Liver (tissue), 9 donors: ENCODE results near the gene ACSBG1. TPM values are rescaled to one million over a fixed set of nuclear protein-coding genes. Genes with fewer than 3 reads are reported as not detected.

Experiments
- DNase-seq: peaks from one replicate; pipeline ENCODE4 v3.0.0-alpha.2; 2017; ENCODE audit warnings: low spot score
- H3K27ac ChIP-seq, 2 donors: one replicate each; pipeline ENCODE4 v1.7.0; 2013; ENCODE audit warnings: inconsistent platforms in 2 of 2, low read length in 2 of 2, control low read depth in 1 of 2, low read depth in 1 of 2, mild to moderate bottlenecking in 1 of 2
- H3K27me3 ChIP-seq, 4 donors: one replicate each; pipeline versions ENCODE4 v1.6.1 to v1.7.0; 2013; ENCODE audit warnings: low read length in 3 of 4, inconsistent platforms in 1 of 4, mild to moderate bottlenecking in 1 of 4, moderate library complexity in 1 of 4; ENCODE audit not compliant: control insufficient read depth in 4 of 4, insufficient read depth in 4 of 4
- H3K36me3 ChIP-seq, 4 donors: one replicate each; pipeline versions ENCODE4 v1.6.1 to v1.7.0; 2013; ENCODE audit warnings: low read length in 3 of 4, mild to moderate bottlenecking in 3 of 4, low read depth in 1 of 4, moderate library complexity in 1 of 4; ENCODE audit not compliant: control insufficient read depth in 4 of 4, insufficient read depth in 3 of 4
- H3K4me1 ChIP-seq, 4 donors: one replicate each; pipeline versions ENCODE4 v1.6.1 to v1.7.0; 2013; ENCODE audit warnings: low read length in 3 of 4, mild to moderate bottlenecking in 3 of 4, moderate library complexity in 1 of 4; ENCODE audit not compliant: control insufficient read depth in 4 of 4, insufficient read depth in 4 of 4
- H3K4me3 ChIP-seq, 3 donors: one replicate each; pipeline versions ENCODE4 v1.6.1 to v1.7.0; 2013; ENCODE audit warnings: low read length in 3 of 3, control low read depth in 1 of 3, low read depth in 1 of 3, mild to moderate bottlenecking in 1 of 3
- H3K9ac ChIP-seq, 2 donors: one replicate each; pipeline ENCODE4 v1.7.0; 2013; ENCODE audit warnings: low read length in 2 of 2, mild to moderate bottlenecking in 2 of 2, moderate library complexity in 2 of 2, control low read depth in 1 of 2, low read depth in 1 of 2
- H3K9me3 ChIP-seq, 4 donors: one replicate each; pipeline versions ENCODE4 v1.6.1 to v1.7.0; 2013; ENCODE audit warnings: low read length in 3 of 4; ENCODE audit not compliant: control insufficient read depth in 4 of 4
- EGR1 ChIP-seq, 2 donors: IDR thresholded peaks; 2 replicates each; pipeline ENCODE4 v1.6.1; 2016 to 2018; ENCODE audit warnings: antibody characterized with exemption in 2 of 2, low read depth in 2 of 2
- FOXA1 ChIP-seq: IDR thresholded peaks from 2 replicates; pipeline ENCODE4 v1.6.1; 2016; ENCODE audit warnings: antibody characterized with exemption
- GABPA ChIP-seq, 2 donors: IDR thresholded peaks in 1 of 2; conservative IDR thresholded peaks in 1 of 2; 2 replicates each; pipeline ENCODE4 v1.6.1; 2016; ENCODE audit warnings: antibody characterized with exemption in 2 of 2, mild to moderate bottlenecking in 1 of 2, moderate library complexity in 1 of 2
- HNF4A ChIP-seq, 2 donors: conservative IDR thresholded peaks; 2 replicates each; pipeline ENCODE4 v1.6.1; 2016; ENCODE audit warnings: antibody characterized with exemption in 2 of 2, mild to moderate bottlenecking in 2 of 2
- HNF4G ChIP-seq: IDR thresholded peaks from 2 replicates; pipeline ENCODE4 v1.6.1; 2016; ENCODE audit warnings: antibody characterized with exemption
- JUND ChIP-seq, 2 donors: IDR thresholded peaks; 2 replicates each; pipeline ENCODE4 v1.6.1; 2016; ENCODE audit warnings: antibody characterized with exemption in 2 of 2
- NR2F2 ChIP-seq: IDR thresholded peaks from 2 replicates; pipeline ENCODE4 v1.6.1; 2016; ENCODE audit warnings: antibody characterized with exemption
- RAD21 ChIP-seq, 2 donors: IDR thresholded peaks; 2 replicates each; pipeline ENCODE4 v1.6.1; 2016; ENCODE audit warnings: antibody characterized with exemption in 2 of 2, mild to moderate bottlenecking in 2 of 2
- RXRA ChIP-seq, 2 donors: IDR thresholded peaks; 2 replicates each; pipeline ENCODE4 v1.6.1; 2017 to 2018; ENCODE audit warnings: antibody characterized with exemption in 2 of 2, mild to moderate bottlenecking in 1 of 2
- SP1 ChIP-seq: IDR thresholded peaks from 2 replicates; pipeline ENCODE4 v1.6.1; 2018; ENCODE audit warnings: antibody characterized with exemption, mild to moderate bottlenecking
- YY1 ChIP-seq: IDR thresholded peaks from 2 replicates; pipeline ENCODE4 v1.6.1; 2016; ENCODE audit warnings: antibody characterized with exemption, mild to moderate bottlenecking
- WGBS: extraction: QIAGEN DNeasy Blood & Tissue Kit; methylation state at CpG from one replicate; pipeline ENCODE4 v1.1.7; 2013; 5-methylcytosine and 5-hydroxymethylcytosine counted together
- polyA plus RNA-seq, 2 donors: library from polyadenylated mRNA; stranded (reverse) in 1 of 2; unstranded in 1 of 2; fragments of 200-250 nt in 1 of 2; fragments of >200 nt in 1 of 2; fragmentation: Nextera tagmentation in 1 of 2; extraction: Ambion mirVana in 1 of 2; gene quantifications; one replicate each; pipeline versions ENCODE4 v1.2.1 to v1.2.3, GENCODE V29; 2013 to 2015
- total RNA-seq, 2 donors: library from RNA; depleted of rRNA; stranded (reverse); fragments of >200 nt; gene quantifications; one replicate each; pipeline ENCODE4 v1.2.3, GENCODE V29; 2014
- TF ChIP-seq, protein P1 (sequence below): IDR thresholded peaks from 2 replicates; pipeline ENCODE4 v1.6.1; 2016; ENCODE audit warnings: antibody characterized with exemption
- TF ChIP-seq, protein P2 (sequence below): fragments of 150-350 bp; IDR thresholded peaks from 2 replicates; pipeline ENCODE4 v1.5.1; 2017; ENCODE audit warnings: improper control_type of control experiment, low read depth, low read length; ENCODE audit not compliant: missing input control
- TF ChIP-seq, protein P3 (sequence below): IDR thresholded peaks from 2 replicates; pipeline ENCODE4 v1.6.1; 2016; ENCODE audit warnings: antibody characterized with exemption, mild to moderate bottlenecking
- TF ChIP-seq, protein P4 (sequence below): IDR thresholded peaks from 2 replicates; pipeline ENCODE4 v1.6.1; 2016; ENCODE audit warnings: antibody characterized with exemption
- TF ChIP-seq, protein P5 (sequence below): IDR thresholded peaks from 2 replicates; pipeline ENCODE4 v1.6.1; 2016; ENCODE audit warnings: antibody characterized with exemption
- donor health status: healthy.
- donor health status: healthy.
- donor health status: healthy.
- donor health status: healthy.
- donor health status: healthy.

The ACSBG1 gene
- total and polyA plus RNA-seq, 4 donors = under 0.01 to 3.8 (median 0.15) TPM

DNA sequence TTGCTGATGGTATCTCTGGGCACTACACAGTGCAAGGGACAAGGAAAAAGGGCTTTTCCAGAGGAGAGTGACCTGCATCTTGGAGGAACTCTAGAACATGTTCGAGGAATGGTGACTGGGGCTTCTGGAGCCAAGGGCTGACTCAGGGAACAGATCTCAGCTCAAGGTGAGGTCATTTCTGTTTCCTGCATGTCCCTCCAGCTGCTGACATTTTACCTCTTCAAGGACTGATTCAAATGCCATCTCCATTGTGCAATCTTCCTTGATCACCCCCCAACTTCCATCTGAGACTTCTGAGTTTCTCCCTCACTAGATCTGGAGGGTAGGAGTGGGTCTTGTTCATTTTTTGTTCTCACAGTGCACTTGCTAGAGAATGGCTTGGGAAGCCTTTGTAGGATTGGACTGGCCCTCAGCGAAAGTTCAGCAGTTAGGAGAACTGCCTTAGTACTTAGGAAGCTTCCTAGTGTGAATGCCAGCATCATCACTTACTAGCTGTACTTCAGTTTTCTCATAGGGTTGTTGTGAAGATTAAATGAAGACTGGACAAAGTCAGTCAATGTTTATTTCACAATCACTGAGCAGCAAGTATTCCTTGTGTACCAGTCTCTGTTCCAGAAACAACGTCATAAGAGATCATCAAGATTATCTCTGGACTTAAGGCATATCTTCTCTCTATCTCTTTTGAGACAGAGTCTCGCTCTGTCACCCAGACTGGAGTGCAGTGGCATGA is 87.8 kb downstream of the ACSBG1 start:
- Histone ChIP-seq H3K9me3 (no peaks in the 10 kb centered on the region), H3K27me3 (no peaks in the 10 kb centered on the region), H3K27ac (no peak overlapping the region), H3K9ac (no peak overlapping the region), H3K4me1 (peaks cover 4 to 21% (median 8%) of the 10 kb centered on the region in 4 donors), H3K4me3 (no peak overlapping the region), H3K36me3 (no peaks in the 10 kb centered on the region)
- DNase-seq = no peak
- WGBS = 95% methylated on average over 4 of the region's 4 CpGs
- TF ChIP-seq, protein P1, sequence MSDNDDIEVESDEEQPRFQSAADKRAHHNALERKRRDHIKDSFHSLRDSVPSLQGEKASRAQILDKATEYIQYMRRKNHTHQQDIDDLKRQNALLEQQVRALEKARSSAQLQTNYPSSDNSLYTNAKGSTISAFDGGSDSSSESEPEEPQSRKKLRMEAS = no peak
- no peak for TF ChIP-seq EGR1 (IDR thresholded peaks at IDR 0.05; ENCODE audit: low read depth in 2 of 2)
- no peak for TF ChIP-seq JUND (IDR thresholded peaks at IDR 0.05)
- no peak for TF ChIP-seq NR2F2
- no peak for TF ChIP-seq YY1
- TF ChIP-seq FOXA1 = no peak
- no peak for TF ChIP-seq RXRA (IDR thresholded peaks at IDR 0.05)
- TF ChIP-seq, protein P2, sequence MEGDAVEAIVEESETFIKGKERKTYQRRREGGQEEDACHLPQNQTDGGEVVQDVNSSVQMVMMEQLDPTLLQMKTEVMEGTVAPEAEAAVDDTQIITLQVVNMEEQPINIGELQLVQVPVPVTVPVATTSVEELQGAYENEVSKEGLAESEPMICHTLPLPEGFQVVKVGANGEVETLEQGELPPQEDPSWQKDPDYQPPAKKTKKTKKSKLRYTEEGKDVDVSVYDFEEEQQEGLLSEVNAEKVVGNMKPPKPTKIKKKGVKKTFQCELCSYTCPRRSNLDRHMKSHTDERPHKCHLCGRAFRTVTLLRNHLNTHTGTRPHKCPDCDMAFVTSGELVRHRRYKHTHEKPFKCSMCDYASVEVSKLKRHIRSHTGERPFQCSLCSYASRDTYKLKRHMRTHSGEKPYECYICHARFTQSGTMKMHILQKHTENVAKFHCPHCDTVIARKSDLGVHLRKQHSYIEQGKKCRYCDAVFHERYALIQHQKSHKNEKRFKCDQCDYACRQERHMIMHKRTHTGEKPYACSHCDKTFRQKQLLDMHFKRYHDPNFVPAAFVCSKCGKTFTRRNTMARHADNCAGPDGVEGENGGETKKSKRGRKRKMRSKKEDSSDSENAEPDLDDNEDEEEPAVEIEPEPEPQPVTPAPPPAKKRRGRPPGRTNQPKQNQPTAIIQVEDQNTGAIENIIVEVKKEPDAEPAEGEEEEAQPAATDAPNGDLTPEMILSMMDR = no peak
- no peak for TF ChIP-seq SP1
- TF ChIP-seq, protein P3, sequence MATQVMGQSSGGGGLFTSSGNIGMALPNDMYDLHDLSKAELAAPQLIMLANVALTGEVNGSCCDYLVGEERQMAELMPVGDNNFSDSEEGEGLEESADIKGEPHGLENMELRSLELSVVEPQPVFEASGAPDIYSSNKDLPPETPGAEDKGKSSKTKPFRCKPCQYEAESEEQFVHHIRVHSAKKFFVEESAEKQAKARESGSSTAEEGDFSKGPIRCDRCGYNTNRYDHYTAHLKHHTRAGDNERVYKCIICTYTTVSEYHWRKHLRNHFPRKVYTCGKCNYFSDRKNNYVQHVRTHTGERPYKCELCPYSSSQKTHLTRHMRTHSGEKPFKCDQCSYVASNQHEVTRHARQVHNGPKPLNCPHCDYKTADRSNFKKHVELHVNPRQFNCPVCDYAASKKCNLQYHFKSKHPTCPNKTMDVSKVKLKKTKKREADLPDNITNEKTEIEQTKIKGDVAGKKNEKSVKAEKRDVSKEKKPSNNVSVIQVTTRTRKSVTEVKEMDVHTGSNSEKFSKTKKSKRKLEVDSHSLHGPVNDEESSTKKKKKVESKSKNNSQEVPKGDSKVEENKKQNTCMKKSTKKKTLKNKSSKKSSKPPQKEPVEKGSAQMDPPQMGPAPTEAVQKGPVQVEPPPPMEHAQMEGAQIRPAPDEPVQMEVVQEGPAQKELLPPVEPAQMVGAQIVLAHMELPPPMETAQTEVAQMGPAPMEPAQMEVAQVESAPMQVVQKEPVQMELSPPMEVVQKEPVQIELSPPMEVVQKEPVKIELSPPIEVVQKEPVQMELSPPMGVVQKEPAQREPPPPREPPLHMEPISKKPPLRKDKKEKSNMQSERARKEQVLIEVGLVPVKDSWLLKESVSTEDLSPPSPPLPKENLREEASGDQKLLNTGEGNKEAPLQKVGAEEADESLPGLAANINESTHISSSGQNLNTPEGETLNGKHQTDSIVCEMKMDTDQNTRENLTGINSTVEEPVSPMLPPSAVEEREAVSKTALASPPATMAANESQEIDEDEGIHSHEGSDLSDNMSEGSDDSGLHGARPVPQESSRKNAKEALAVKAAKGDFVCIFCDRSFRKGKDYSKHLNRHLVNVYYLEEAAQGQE = no peak
- TF ChIP-seq HNF4A (conservative IDR thresholded peaks at IDR 0.05) = no peak
- no peak for TF ChIP-seq HNF4G
- TF ChIP-seq, protein P4, sequence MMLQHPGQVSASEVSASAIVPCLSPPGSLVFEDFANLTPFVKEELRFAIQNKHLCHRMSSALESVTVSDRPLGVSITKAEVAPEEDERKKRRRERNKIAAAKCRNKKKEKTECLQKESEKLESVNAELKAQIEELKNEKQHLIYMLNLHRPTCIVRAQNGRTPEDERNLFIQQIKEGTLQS = no peak
- TF ChIP-seq, protein P5, sequence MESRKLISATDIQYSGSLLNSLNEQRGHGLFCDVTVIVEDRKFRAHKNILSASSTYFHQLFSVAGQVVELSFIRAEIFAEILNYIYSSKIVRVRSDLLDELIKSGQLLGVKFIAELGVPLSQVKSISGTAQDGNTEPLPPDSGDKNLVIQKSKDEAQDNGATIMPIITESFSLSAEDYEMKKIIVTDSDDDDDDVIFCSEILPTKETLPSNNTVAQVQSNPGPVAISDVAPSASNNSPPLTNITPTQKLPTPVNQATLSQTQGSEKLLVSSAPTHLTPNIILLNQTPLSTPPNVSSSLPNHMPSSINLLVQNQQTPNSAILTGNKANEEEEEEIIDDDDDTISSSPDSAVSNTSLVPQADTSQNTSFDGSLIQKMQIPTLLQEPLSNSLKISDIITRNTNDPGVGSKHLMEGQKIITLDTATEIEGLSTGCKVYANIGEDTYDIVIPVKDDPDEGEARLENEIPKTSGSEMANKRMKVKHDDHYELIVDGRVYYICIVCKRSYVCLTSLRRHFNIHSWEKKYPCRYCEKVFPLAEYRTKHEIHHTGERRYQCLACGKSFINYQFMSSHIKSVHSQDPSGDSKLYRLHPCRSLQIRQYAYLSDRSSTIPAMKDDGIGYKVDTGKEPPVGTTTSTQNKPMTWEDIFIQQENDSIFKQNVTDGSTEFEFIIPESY = no peak
- TF ChIP-seq GABPA (IDR thresholded peaks at IDR 0.05 in 1 of 2, conservative IDR thresholded peaks at IDR 0.05 in 1 of 2) = no peak
- no peak for TF ChIP-seq RAD21 (IDR thresholded peaks at IDR 0.05)
